ENCODE results near the gene APLP2.
"Not testable (repeated sequence)": the region's sequence is repeated elsewhere in the genome, so short reads cannot be mapped to it uniquely, and the experiment has no call there.

The APLP2 gene

GRCh38 chr11:130090517-130090916 lies 20.8 kb downstream of the APLP2 start:
- DNase-seq (ENCODE audit: low read depth in 2 of 2, low spot score in 1 of 2): not testable (repeated sequence)

- not testable (repeated sequence) for DNase-seq (ENCODE audit: low read depth in 2 of 2, low spot score in 1 of 2)
These were observed 21.5 kb downstream of the APLP2 start for GRCh38 chr11:130091169-130091568.

- no peak for DNase-seq (ENCODE audit: low read depth in 2 of 2, low spot score in 1 of 2)
These were observed 23.0 kb downstream of the APLP2 start for GRCh38 chr11:130092661-130093060.

GRCh38 chr11:130094614-130095013 lies 24.9 kb downstream of the APLP2 start:
- DNase-seq (ENCODE audit: low read depth in 2 of 2, low spot score in 1 of 2): no peak

GRCh38 chr11:130095326-130095725 lies 25.6 kb downstream of the APLP2 start:
- DNase-seq (ENCODE audit: low read depth in 2 of 2, low spot score in 1 of 2): no peak

GRCh38 chr11:130096042-130096441 lies 26.3 kb downstream of the APLP2 start:
- DNase-seq (ENCODE audit: low read depth in 2 of 2, low spot score in 1 of 2): no peak

DNA sequence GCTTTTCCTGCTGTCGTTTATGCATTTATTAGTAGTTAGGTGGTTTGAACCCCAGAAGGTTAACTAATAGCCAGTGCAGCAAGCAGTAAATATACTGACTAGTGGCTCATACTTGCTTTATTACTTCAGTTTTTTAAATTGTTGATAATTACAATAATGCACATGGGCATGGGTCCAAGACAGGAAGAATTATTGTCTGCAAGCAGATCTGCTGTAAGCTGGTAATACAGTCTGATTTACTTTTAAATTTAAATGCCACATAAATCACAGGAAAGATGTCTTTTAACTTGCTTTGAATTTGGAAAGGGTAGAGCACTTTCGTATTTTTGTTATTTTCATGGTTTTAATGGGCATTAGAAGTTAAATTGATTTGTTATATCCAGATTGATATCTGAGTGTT lies 27.1 kb downstream of the APLP2 start:
- no peak for DNase-seq (ENCODE audit: low read depth in 2 of 2, low spot score in 1 of 2)

- no peak for DNase-seq (ENCODE audit: low read depth in 2 of 2, low spot score in 1 of 2)
These were observed 27.6 kb downstream of the APLP2 start for GRCh38 chr11:130097285-130097684.

DNA sequence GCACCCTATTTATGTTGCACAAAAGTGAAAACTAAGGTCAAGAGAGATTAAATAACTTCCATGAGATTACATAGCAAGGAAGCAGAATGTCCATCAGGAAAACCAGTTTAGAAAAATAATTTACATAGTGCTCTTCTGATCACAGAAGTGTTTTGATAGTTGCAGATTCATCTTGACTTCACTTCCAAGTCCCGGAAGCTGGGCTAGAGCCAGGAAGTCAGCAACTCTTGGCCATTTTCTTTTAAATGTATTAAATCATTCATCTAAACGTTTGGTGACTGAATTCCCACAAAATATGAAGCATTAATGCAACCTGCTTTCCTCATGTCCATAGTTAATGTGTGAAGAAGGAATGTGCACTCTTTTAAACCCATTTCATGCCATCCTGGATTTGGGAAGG lies 29.7 kb downstream of the APLP2 start:
- DNase-seq (ENCODE audit: low read depth in 2 of 2, low spot score in 1 of 2): no peak

- no peak for DNase-seq (ENCODE audit: low read depth in 2 of 2, low spot score in 1 of 2)
These were observed 30.8 kb downstream of the APLP2 start for GRCh38 chr11:130100381-130101095.

DNA sequence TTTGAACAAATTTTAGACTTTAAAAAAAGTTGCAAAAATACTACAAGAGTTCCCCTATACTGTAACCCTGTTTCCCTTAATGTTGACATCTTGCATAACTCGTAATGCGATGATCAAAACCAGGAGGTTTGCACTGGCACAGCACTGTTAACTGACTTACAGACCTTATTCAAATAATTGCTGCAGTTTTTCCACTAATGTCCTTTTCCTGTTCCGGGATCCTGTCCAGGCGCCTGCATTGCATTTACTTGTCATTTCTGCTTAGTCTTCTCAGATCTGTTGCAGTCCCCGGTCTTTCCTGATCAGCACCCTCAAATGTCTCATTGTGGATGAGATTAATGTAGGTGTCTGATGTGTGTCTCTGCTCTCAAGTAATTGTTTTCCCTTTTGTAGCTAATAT lies 32.0 kb downstream of the APLP2 start:
- no peak for DNase-seq (ENCODE audit: low read depth in 2 of 2, low spot score in 1 of 2)

- DNase-seq (ENCODE audit: low read depth in 2 of 2, low spot score in 1 of 2): no peak
These were observed 32.9 kb downstream of the APLP2 start for GRCh38 chr11:130102301-130103249.

GRCh38 chr11:130103296-130103814 lies 33.7 kb downstream of the APLP2 start:
- DNase-seq (ENCODE audit: low read depth in 2 of 2, low spot score in 1 of 2): no peak

DNA sequence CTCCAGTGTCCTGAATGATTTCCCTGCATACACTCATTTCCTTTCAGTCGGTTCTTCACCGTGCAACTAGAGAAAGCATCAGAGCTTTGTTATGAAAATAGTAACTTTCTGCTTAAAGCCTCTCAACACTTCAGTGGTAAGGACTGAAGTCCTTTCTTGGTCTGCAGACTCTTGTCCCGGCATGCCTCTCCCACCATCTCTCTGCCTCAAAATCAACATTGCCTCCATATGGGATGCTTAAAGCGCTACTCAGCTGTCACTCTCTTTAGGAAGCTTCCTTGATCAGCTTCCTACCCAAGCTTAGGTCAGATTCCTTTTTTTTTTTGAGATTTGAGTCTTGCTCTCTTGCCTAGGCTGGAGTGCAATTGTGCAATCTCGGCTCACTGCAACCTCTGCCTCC lies 36.7 kb downstream of the APLP2 start:
- DNase-seq (ENCODE audit: low read depth in 2 of 2, low spot score in 1 of 2): no peak

GRCh38 chr11:130108671-130109070 lies 39.0 kb downstream of the APLP2 start:
- not testable (repeated sequence) for DNase-seq (ENCODE audit: low read depth in 2 of 2, low spot score in 1 of 2)

- no peak for DNase-seq (ENCODE audit: low read depth in 2 of 2, low spot score in 1 of 2)
These were observed 39.7 kb downstream of the APLP2 start for GRCh38 chr11:130109386-130109785.

- no peak for DNase-seq (ENCODE audit: low read depth in 2 of 2, low spot score in 1 of 2)
These were observed 40.8 kb downstream of the APLP2 start for GRCh38 chr11:130110339-130111108.

GRCh38 chr11:130112071-130112830 lies 42.6 kb downstream of the APLP2 start:
- no peak for DNase-seq (ENCODE audit: low read depth in 2 of 2, low spot score in 1 of 2)

DNA sequence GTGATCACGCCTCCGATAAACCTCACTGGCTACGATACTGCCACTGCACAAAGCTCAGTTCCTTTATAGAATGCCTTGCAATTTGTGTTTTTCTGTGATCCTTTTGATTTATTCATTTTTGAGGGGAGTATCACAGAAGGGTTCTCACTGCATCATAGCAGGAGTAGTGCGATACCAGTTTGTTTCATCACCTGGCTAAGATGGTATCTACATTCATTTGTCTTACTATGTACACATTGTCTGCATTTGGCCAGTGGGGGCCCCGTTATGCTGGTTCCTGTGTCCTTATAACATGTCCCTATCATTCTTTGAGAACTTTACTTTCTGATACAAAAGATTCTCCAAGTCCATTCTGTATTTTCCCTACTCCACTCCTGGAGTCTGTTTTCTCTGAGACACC lies 44.6 kb downstream of the APLP2 start:
- DNase-seq (ENCODE audit: low read depth in 2 of 2, low spot score in 1 of 2): no peak

GRCh38 chr11:130114726-130115125 lies 45.0 kb downstream of the APLP2 start:
- no peak for DNase-seq (ENCODE audit: low read depth in 2 of 2, low spot score in 1 of 2)

DNA sequence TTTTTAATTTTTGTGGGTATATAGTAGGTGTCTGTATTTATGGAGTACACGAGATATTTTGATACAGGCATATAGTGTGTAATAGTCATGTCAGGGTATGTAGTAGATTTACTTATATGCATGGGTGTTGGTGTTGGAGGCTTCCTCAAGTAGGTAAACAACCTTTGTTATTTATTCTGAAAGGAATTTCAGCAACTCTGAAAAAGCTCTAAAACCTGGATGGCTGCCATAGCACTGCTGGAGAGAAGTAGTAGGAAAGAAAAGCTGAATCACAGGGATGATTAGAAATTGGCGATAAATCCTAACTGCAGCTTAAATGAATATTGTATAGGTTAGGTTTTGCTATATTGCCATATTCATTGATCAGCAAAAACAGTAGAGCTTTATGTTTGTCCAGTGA lies 45.5 kb downstream of the APLP2 start:
- DNase-seq (ENCODE audit: low read depth in 2 of 2, low spot score in 1 of 2): no peak

Data from stimulated activated CD8-positive, alpha-beta memory T cell treated with anti-CD3 and anti-CD28 coated beads, Interleukin-4, amount 100 ng/mL, for 4 hours (primary cell).